ENCODE results near the gene ARHGAP40. TPM values are rescaled to one million over a fixed set of nuclear protein-coding genes. Genes with fewer than 3 reads are reported as not detected.

The ARHGAP40 gene
- total and polyA plus RNA-seq, 2 of the 13 experiments (the other 11 are each of a cell fraction or from before 2014, with no cell fraction given) = 0.75 to 2.1 TPM

GRCh38 chr20:38651562-38651961, 50.0 kb downstream of the ARHGAP40 start (continued):
- TF ChIP-seq NFRKB (IDR thresholded peaks at IDR 0.05) (0 out of 2 replicates have a peak, but pooled peaks have one; percentile 22), ZNF672 (CRISPR knock-in tag; IDR thresholded peaks at IDR 0.05) (no peak), GTF2F1 (IDR thresholded peaks at IDR 0.05; ENCODE audit: low read length) (no peak), NR2C2 (CRISPR knock-in tag; IDR thresholded peaks at IDR 0.05; ENCODE audit: borderline replicate concordance) (no peak), ZMYM4 (CRISPR knock-in tag; IDR thresholded peaks at IDR 0.05) (no peak), SP1 (IDR thresholded peaks at IDR 0.05) (0 out of 2 replicates have a peak, but pooled peaks have one; percentile 50), SP1 (CRISPR knock-in tag; IDR thresholded peaks at IDR 0.05) (no peak), SOX6 (IDR thresholded peaks at IDR 0.05) (peak; percentile 91; the same call in 1 of the 2 replicates), SOX6 (CRISPR knock-in tag; IDR thresholded peaks at IDR 0.05) (no peak), IKZF1 (IDR thresholded peaks at IDR 0.05) (peak; percentile 98; the same call in 1 of the 2 replicates), ZNF724P (CRISPR knock-in tag; IDR thresholded peaks at IDR 0.05; ENCODE audit: borderline replicate concordance) (no peak), SP4 (CRISPR knock-in tag; IDR thresholded peaks at IDR 0.05) (no peak), CBX5 (CRISPR knock-in tag; IDR thresholded peaks at IDR 0.05; ENCODE audit: borderline replicate concordance) (no peak), NR2F6 (IDR thresholded peaks at IDR 0.05) (no peak), NR2F6 (CRISPR knock-in tag; IDR thresholded peaks at IDR 0.05) (no peak), RFX5 (IDR thresholded peaks at IDR 0.05; ENCODE audit: low read depth, low read length) (no peak), ATM (IDR thresholded peaks at IDR 0.05; ENCODE audit: borderline replicate concordance) (peak; percentile 32; the same call in 1 of the 2 replicates), KLF13 (CRISPR knock-in tag; IDR thresholded peaks at IDR 0.05) (no peak), TRIM22 (IDR thresholded peaks at IDR 0.05) (0 out of 2 replicates have a peak, but pooled peaks have one; percentile 82), PRMT3 (CRISPR knock-in tag; IDR thresholded peaks at IDR 0.05; ENCODE audit: borderline replicate concordance, low read depth) (no peak), ZNF773 (CRISPR knock-in tag; IDR thresholded peaks at IDR 0.05; ENCODE audit: borderline replicate concordance) (no peak), ZNF17 (CRISPR knock-in tag; IDR thresholded peaks at IDR 0.05) (no peak), ZBTB40 (IDR thresholded peaks at IDR 0.05) (peak; percentile 28; the same call in 1 of the 2 replicates), ZBTB40 (CRISPR knock-in tag; IDR thresholded peaks at IDR 0.05) (no peak), RXRA (CRISPR knock-in tag; IDR thresholded peaks at IDR 0.05) (no peak), MED1 (CRISPR knock-in tag; IDR thresholded peaks at IDR 0.05) (no peak), CHD2 (IDR thresholded peaks at IDR 0.05; ENCODE audit: low read depth, low read length) (no peak)
